CD4-positive, alpha-beta T cell treated with Interleukin-1 beta for 1 hour (primary cell): ENCODE results near the gene INTS15.

Experiments used
- DNase-seq, 2 donors: peaks; one replicate each; pipeline ENCODE4 v3.0.0-alpha.2; 2020 to 2022

INTS15 gene

GRCh38 chr7:6643915-6644625 is 54.2 kb downstream of the INTS15 start:
- DNase-seq = no peak

- no peak for DNase-seq
Observed at GRCh38 chr7:6644728-6645127, 54.9 kb downstream of the INTS15 start.

- no peak for DNase-seq
Observed at GRCh38 chr7:6646465-6646864, 56.6 kb downstream of the INTS15 start.

- DNase-seq = no peak
Observed at GRCh38 chr7:6647080-6647479, 57.3 kb downstream of the INTS15 start.

GRCh38 chr7:6647541-6647940 is 57.7 kb downstream of the INTS15 start:
- DNase-seq = no peak

- no peak for DNase-seq
Observed at GRCh38 chr7:6648066-6648814, 58.4 kb downstream of the INTS15 start.

- DNase-seq = no peak
Observed at GRCh38 chr7:6648815-6649104, 58.9 kb downstream of the INTS15 start.

GRCh38 chr7:6649241-6649961 is 59.6 kb downstream of the INTS15 start:
- no peak for DNase-seq

- no peak for DNase-seq
Observed at GRCh38 chr7:6650086-6650485, 60.3 kb downstream of the INTS15 start.

- no peak for DNase-seq
Observed at GRCh38 chr7:6650521-6651011, 60.7 kb downstream of the INTS15 start.

GRCh38 chr7:6651851-6652445 is 62.1 kb downstream of the INTS15 start:
- DNase-seq = no peak

- DNase-seq = no peak
Observed at GRCh38 chr7:6652446-6653011, 62.7 kb downstream of the INTS15 start.

GRCh38 chr7:6653071-6654003 is 63.5 kb downstream of the INTS15 start:
- DNase-seq = no peak

- no peak for DNase-seq
Observed at GRCh38 chr7:6654113-6654841, 64.5 kb downstream of the INTS15 start.

- DNase-seq = no peak
Observed at GRCh38 chr7:6654842-6655610, 65.2 kb downstream of the INTS15 start.

GRCh38 chr7:6655636-6656385 is 66.0 kb downstream of the INTS15 start:
- DNase-seq = no peak

- DNase-seq = no peak
Observed at GRCh38 chr7:6656413-6656812, 66.6 kb downstream of the INTS15 start.
